Neuronal stem cell (in vitro differentiated cells): ENCODE results near the gene ENTPD3.

Experiments used
- DNase-seq: peaks from one replicate; pipeline ENCODE4 v3.0.0-alpha.2; 2013; ENCODE audit warnings: low spot score
- H2AFZ ChIP-seq: one replicate; pipeline ENCODE4 v1.6.1; 2013; ENCODE audit warnings: mild to moderate bottlenecking, low read length, inconsistent platforms
- H2AK5ac ChIP-seq: 2 replicates; pipeline ENCODE4 v1.6.1; 2013; ENCODE audit warnings: low read depth, mild to moderate bottlenecking, inconsistent platforms, low read length, moderate library complexity, mixed read lengths
- H2BK120ac ChIP-seq: 2 replicates; pipeline ENCODE4 v1.6.1; 2013; ENCODE audit warnings: low read depth, mild to moderate bottlenecking, inconsistent platforms, low read length, moderate library complexity, mixed read lengths
- H2BK12ac ChIP-seq: one replicate; pipeline ENCODE4 v1.6.1; 2013; ENCODE audit warnings: low read length, inconsistent platforms
- H2BK15ac ChIP-seq: 2 replicates; pipeline ENCODE4 v1.6.1; 2013; ENCODE audit warnings: mild to moderate bottlenecking, low read length, inconsistent platforms, mixed read lengths
- H2BK5ac ChIP-seq: one replicate; pipeline ENCODE4 v1.6.1; 2013; ENCODE audit warnings: inconsistent platforms, mild to moderate bottlenecking, low read length, moderate library complexity
- H3K14ac ChIP-seq: one replicate; pipeline ENCODE4 v1.6.1; 2013; ENCODE audit warnings: low read length, inconsistent platforms
- H3K18ac ChIP-seq: 2 replicates; pipeline ENCODE4 v1.6.1; 2013; ENCODE audit warnings: low read length, inconsistent platforms
- H3K23ac ChIP-seq: 2 replicates; pipeline ENCODE4 v1.6.1; 2013; ENCODE audit warnings: low read depth, mild to moderate bottlenecking, mixed read lengths, low read length, inconsistent platforms; ENCODE audit not compliant: poor library complexity
- H3K27ac ChIP-seq: replicated peaks from 3 replicates; pipeline ENCODE4 v1.5.1; 2013; ENCODE audit warnings: low read length, inconsistent platforms
- H3K27me3 ChIP-seq, 3 experiments: 2 replicates each; pipeline ENCODE4 v1.6.1; 2013; ENCODE audit warnings: low read length in 3 of 3, mild to moderate bottlenecking in 2 of 3, inconsistent platforms in 1 of 3, low read depth in 1 of 3, mixed read lengths in 1 of 3, moderate library complexity in 1 of 3; ENCODE audit not compliant: control insufficient read depth in 3 of 3, insufficient read depth in 3 of 3
- H3K36me3 ChIP-seq, 2 donors: replicated peaks in 1 of 2; 2 replicates each; pipeline ENCODE4 v1.6.1; 2013; ENCODE audit warnings: low read length in 2 of 2; ENCODE audit not compliant: control insufficient read depth in 2 of 2, insufficient read depth in 2 of 2
- H3K4ac ChIP-seq: 2 replicates; pipeline ENCODE4 v1.6.1; 2013; ENCODE audit warnings: inconsistent platforms, mild to moderate bottlenecking, low read length, moderate library complexity
- H3K4me1 ChIP-seq, 2 donors: 1 replicate in 1 of 2; 2 replicates in 1 of 2; pipeline ENCODE4 v1.6.1; 2013; ENCODE audit warnings: low read length in 2 of 2, low read depth in 1 of 2; ENCODE audit not compliant: control insufficient read depth in 2 of 2, insufficient read depth in 1 of 2
- H3K4me2 ChIP-seq: one replicate; pipeline ENCODE4 v1.6.1; 2013; ENCODE audit warnings: mild to moderate bottlenecking, low read length, inconsistent platforms; ENCODE audit not compliant: insufficient read depth, poor library complexity, severe bottlenecking
- H3K4me3 ChIP-seq, 2 donors: 2 replicates each; pipeline ENCODE4 v1.5.1; 2013; ENCODE audit warnings: low read length in 2 of 2, mild to moderate bottlenecking in 2 of 2, inconsistent platforms in 1 of 2, moderate library complexity in 1 of 2
- H3K79me1 ChIP-seq: one replicate; pipeline ENCODE4 v1.6.1; 2013; ENCODE audit warnings: low read depth, mild to moderate bottlenecking, inconsistent platforms, low read length, moderate library complexity
- H3K9ac ChIP-seq: one replicate; pipeline ENCODE4 v1.6.1; 2013; ENCODE audit warnings: mild to moderate bottlenecking, low read depth, low read length, inconsistent platforms; ENCODE audit not compliant: poor library complexity
- H3K9me3 ChIP-seq, 2 donors: replicated peaks in 1 of 2; 2 replicates each; pipeline versions ENCODE3 to v1.6.1; 2013; ENCODE audit warnings: low read length in 2 of 2, mild to moderate bottlenecking in 2 of 2, inconsistent platforms in 1 of 2, low read depth in 1 of 2, mixed read lengths in 1 of 2, moderate library complexity in 1 of 2; ENCODE audit not compliant: control insufficient read depth in 2 of 2, insufficient read depth in 1 of 2
- H4K8ac ChIP-seq: one replicate; pipeline ENCODE4 v1.6.1; 2013; ENCODE audit warnings: low read depth, mild to moderate bottlenecking, inconsistent platforms, low read length, moderate library complexity
- H4K91ac ChIP-seq: one replicate; pipeline ENCODE4 v1.6.1; 2013; ENCODE audit warnings: low read length, low read depth, mild to moderate bottlenecking, inconsistent platforms; ENCODE audit not compliant: poor library complexity
- WGBS, 2 donors: extraction: QIAGEN DNeasy Blood & Tissue Kit; methylation state at CpG; one replicate each; pipeline ENCODE4 v1.1.7; 2013; ENCODE audit warnings: missing lambda C conversion rate in 2 of 2, mixed read lengths in 1 of 2; ENCODE audit not compliant: insufficient read length in 2 of 2, insufficient replicate concordance in 1 of 2; ENCODE audit errors: extremely low coverage in 2 of 2; 5-methylcytosine and 5-hydroxymethylcytosine counted together

The ENTPD3 gene

GRCh38 chr3:40363674-40364073 is 23.3 kb upstream of the ENTPD3 start:
- Histone ChIP-seq H3K27me3 (peaks cover 0 to 4% (median 1%) of the 10 kb centered on the region in 3 experiments), H3K4ac (no peak overlapping the region), H3K9me3 (no peaks in the 10 kb centered on the region), H4K91ac (no peak overlapping the region), H3K4me3 (no peak overlapping the region), H3K9ac (no peak overlapping the region), H3K23ac (no peak overlapping the region), H3K27ac (no peak overlapping the region), H3K14ac (no peak overlapping the region), H4K8ac (no peak overlapping the region), H3K36me3 (no peaks in the 10 kb centered on the region), H2BK12ac (no peak overlapping the region), H3K4me1 (peaks cover 0 to 1% of the 10 kb centered on the region in 2 donors), H3K18ac (no peak overlapping the region), H2AFZ (no peak overlapping the region), H3K79me1 (no peaks in the 10 kb centered on the region), H2BK5ac (no peak overlapping the region), H2BK15ac (no peak overlapping the region), H2BK120ac (no peak overlapping the region), H2AK5ac (no peak overlapping the region), H3K4me2 (no peak overlapping the region)
- no CpG with 5 or more reads among the region's 2 CpGs for WGBS, 2 donors
- DNase-seq, result no peak

GRCh38 chr3:40366203-40367162 is 20.5 kb upstream of the ENTPD3 start:
- no peak overlapping the region for H3K23ac ChIP-seq
- H4K91ac ChIP-seq, result no peak overlapping the region
- H3K79me1 ChIP-seq, result no peaks in the 10 kb centered on the region
- H2BK15ac ChIP-seq, result no peak overlapping the region
- no peak overlapping the region for H2AFZ ChIP-seq
- no CpG with 5 or more reads among the region's 2 CpGs for WGBS, 2 donors
- no peak overlapping the region for H2BK120ac ChIP-seq
- H3K36me3 ChIP-seq, result no peaks in the 10 kb centered on the region
- peaks cover 0 to 4% (median 1%) of the 10 kb centered on the region in 3 experiments for H3K27me3 ChIP-seq
- H3K9ac ChIP-seq, result no peak overlapping the region
- H3K14ac ChIP-seq, result no peak overlapping the region
- H3K4me1 ChIP-seq, result peaks cover 0 to 1% of the 10 kb centered on the region in 2 donors
- H3K18ac ChIP-seq, result no peak overlapping the region
- H3K27ac ChIP-seq, result no peak overlapping the region
- no peak overlapping the region for H3K4me2 ChIP-seq
- H3K4me3 ChIP-seq, result no peak overlapping the region
- no peak overlapping the region for H2AK5ac ChIP-seq
- no peak overlapping the region for H3K4ac ChIP-seq
- H4K8ac ChIP-seq, result no peak overlapping the region
- H2BK12ac ChIP-seq, result no peak overlapping the region
- no peaks in the 10 kb centered on the region for H3K9me3 ChIP-seq
- no peak overlapping the region for H2BK5ac ChIP-seq
- no peak for DNase-seq

- Histone ChIP-seq H3K9me3 (no peaks in the 10 kb centered on the region), H4K8ac (no peak overlapping the region), H2AK5ac (no peak overlapping the region), H3K4me3 (no peak overlapping the region), H4K91ac (no peak overlapping the region), H3K9ac (no peak overlapping the region), H3K14ac (no peak overlapping the region), H3K18ac (no peak overlapping the region), H3K4me2 (no peak overlapping the region), H2BK120ac (no peak overlapping the region), H3K36me3 (no peaks in the 10 kb centered on the region), H2BK15ac (no peak overlapping the region), H3K4ac (no peak overlapping the region), H2AFZ (no peak overlapping the region), H3K79me1 (no peaks in the 10 kb centered on the region), H2BK5ac (no peak overlapping the region), H3K27me3 (peaks cover 0 to 3% (median 1%) of the 10 kb centered on the region in 3 experiments), H2BK12ac (no peak overlapping the region), H3K4me1 (peaks cover 0 to 1% of the 10 kb centered on the region in 2 donors), H3K27ac (no peak overlapping the region), H3K23ac (no peak overlapping the region)
- no CpG with 5 or more reads among the region's 1 CpG for WGBS, 2 donors
- no peak for DNase-seq
Observed at GRCh38 chr3:40369716-40370115, 17.3 kb upstream of the ENTPD3 start.

- Histone ChIP-seq H3K4ac (no peak overlapping the region), H4K91ac (no peak overlapping the region), H3K79me1 (no peaks in the 10 kb centered on the region), H4K8ac (no peak overlapping the region), H2BK12ac (no peak overlapping the region), H3K23ac (no peak overlapping the region), H3K27me3 (no peaks in the 10 kb centered on the region), H3K9ac (no peak overlapping the region), H3K9me3 (no peaks in the 10 kb centered on the region), H2BK5ac (no peak overlapping the region), H3K14ac (no peak overlapping the region), H2BK120ac (no peak overlapping the region), H3K4me2 (no peak overlapping the region), H3K4me3 (no peak overlapping the region), H2AK5ac (no peak overlapping the region), H3K18ac (no peak overlapping the region), H3K27ac (no peak overlapping the region), H2AFZ (no peak overlapping the region), H2BK15ac (no peak overlapping the region), H3K36me3 (no peaks in the 10 kb centered on the region), H3K4me1 (peaks cover 0 to 2% of the 10 kb centered on the region in 2 donors)
- no CpG with 5 or more reads among the region's 1 CpG for WGBS, 2 donors
- DNase-seq, result no peak
Observed at GRCh38 chr3:40377822-40378221, 9.2 kb upstream of the ENTPD3 start.
